OCI-LY7 (cell line): ENCODE measurements around the gene GIGYF1.

ENCODE experiments used
- CTCF ChIP-seq: fragments of 200-600 bp; sonication (generic); conservative IDR thresholded peaks from 2 replicates; pipeline ENCODE4 v1.5.1; 2014; ENCODE audit warnings: mild to moderate bottlenecking, antibody characterized with exemption, low read length, moderate library complexity, mixed read lengths
- EZH2phosphoT487 ChIP-seq: fragments of 200-600 bp; sonication (generic); IDR thresholded peaks from 2 replicates; pipeline ENCODE4 v1.6.1; 2018; ENCODE audit warnings: low read depth, borderline replicate concordance, mild to moderate bottlenecking, mixed run types, antibody characterized with exemption, low read length, moderate library complexity, mixed read lengths

- TF ChIP-seq CTCF (no peak), EZH2phosphoT487 (no peak)
These were observed 22.4 kb downstream of the GIGYF1 start for GRCh38 chr7:100671353-100672327.
